NCI-H2196 (cell line): Measurements from ENCODE around the gene GAMT.
"Not testable (repeated sequence)": the region's sequence is repeated elsewhere in the genome, so short reads cannot be mapped to it uniquely, and the experiment has no call there.

Source experiments
- DNase-seq: peaks from one replicate; lab custom pipeline; 2025; ENCODE audit not compliant: unreplicated experiment; lab: John Stamatoyannopoulos, UW

GAMT gene

GRCh38 chr19:1434040-1434366 lies 32.7 kb upstream of the GAMT start:
- no peak for DNase-seq

- no peak for DNase-seq
Measured at GRCh38 chr19:1433119-1434039, 32.0 kb upstream of the GAMT start.

- no peak for DNase-seq
Measured at GRCh38 chr19:1432507-1432887, 31.2 kb upstream of the GAMT start.

- DNase-seq: no peak
Measured at GRCh38 chr19:1431759-1432506, 30.6 kb upstream of the GAMT start.

GRCh38 chr19:1430246-1430645 lies 28.9 kb upstream of the GAMT start:
- no peak for DNase-seq

GRCh38 chr19:1429750-1430149 lies 28.4 kb upstream of the GAMT start:
- no peak for DNase-seq

GRCh38 chr19:1428738-1429391 lies 27.5 kb upstream of the GAMT start:
- no peak for DNase-seq

GRCh38 chr19:1427221-1427920 lies 26.0 kb upstream of the GAMT start:
- DNase-seq: no peak

- DNase-seq: no peak
Measured at GRCh38 chr19:1426736-1427135, 25.4 kb upstream of the GAMT start.

GRCh38 chr19:1425902-1426301 lies 24.6 kb upstream of the GAMT start:
- DNase-seq: no peak

- DNase-seq: no peak
Measured at GRCh38 chr19:1425102-1425837, 23.9 kb upstream of the GAMT start.

- DNase-seq: no peak
Measured at GRCh38 chr19:1424192-1424955, 23.0 kb upstream of the GAMT start.

GRCh38 chr19:1423436-1424191 lies 22.3 kb upstream of the GAMT start:
- no peak for DNase-seq

GRCh38 chr19:1422943-1423342 lies 21.6 kb upstream of the GAMT start:
- DNase-seq: no peak

- no peak for DNase-seq
Measured at GRCh38 chr19:1422360-1422759, 21.0 kb upstream of the GAMT start.

- DNase-seq: no peak
Measured at GRCh38 chr19:1421958-1422305, 20.6 kb upstream of the GAMT start.

- DNase-seq: no peak
Measured at GRCh38 chr19:1421218-1421957, 20.0 kb upstream of the GAMT start.

- DNase-seq: no peak
Measured at GRCh38 chr19:1420590-1420989, 19.2 kb upstream of the GAMT start.

GRCh38 chr19:1420085-1420484 lies 18.7 kb upstream of the GAMT start:
- DNase-seq: not testable (repeated sequence)
